ENCODE results near the gene PDCD2L. TPM values are rescaled to one million over a fixed set of nuclear protein-coding genes. Genes with fewer than 3 reads are reported as not detected.

PDCD2L gene
- total and polyA plus RNA-seq, 9 of the 15 experiments (the other 6 are each of a cell fraction or from before 2014, with no cell fraction given): 12.1 to 68.5 (median 56.3) TPM

DNA sequence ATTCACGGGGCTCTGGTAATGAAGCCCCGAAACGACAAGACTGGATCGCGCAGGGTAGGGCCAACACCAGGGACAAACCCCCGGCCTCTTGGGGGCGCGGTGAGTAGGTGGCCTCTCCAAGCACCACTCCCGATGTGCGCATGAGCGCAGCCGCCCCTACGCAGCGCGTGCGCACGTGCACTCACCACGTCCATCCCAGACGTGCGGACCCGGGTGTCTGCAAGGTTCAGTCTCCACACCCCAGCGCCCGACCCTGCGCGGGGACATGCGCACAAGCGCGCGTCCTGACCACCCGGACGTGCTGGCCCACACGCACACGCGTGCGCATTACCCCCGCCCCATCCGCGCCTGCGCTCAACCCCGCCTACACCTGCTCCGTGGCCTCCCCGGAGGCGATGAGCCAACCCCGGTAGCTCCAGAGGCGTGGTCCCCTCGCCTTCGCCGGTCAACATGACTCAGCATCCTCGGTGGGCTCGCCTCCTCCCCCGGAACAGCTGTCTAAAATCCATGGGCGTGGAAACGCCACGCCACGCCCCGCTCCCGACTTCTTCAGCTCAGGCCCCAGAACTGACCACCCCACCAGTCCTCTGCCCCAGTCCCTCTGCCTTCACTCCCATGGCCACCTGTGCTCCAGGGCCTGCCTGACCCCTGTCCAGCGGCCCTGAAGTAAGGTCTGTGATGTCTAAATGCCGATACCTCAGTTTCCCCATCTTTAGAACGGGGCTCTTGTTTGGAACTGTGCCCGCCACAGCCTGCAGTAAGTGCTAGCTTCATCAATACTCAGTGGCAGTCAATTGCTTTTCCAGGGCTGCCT is 44.9 kb upstream of the PDCD2L start (continued):
- no peak for TF ChIP-seq TSC22D4 (tag; IDR thresholded peaks at IDR 0.05)
- 0 out of 2 replicates have a peak, but pooled peaks have one; percentile 4 for TF ChIP-seq KDM2B (CRISPR knock-in tag; IDR thresholded peaks at IDR 0.05)
- no peak for TF ChIP-seq CHD4 (IDR thresholded peaks at IDR 0.05; ENCODE audit: insufficient read depth, insufficient replicate concordance, low read depth, low read length, poor library complexity, severe bottlenecking)
- no peak for TF ChIP-seq ZNF586 (CRISPR knock-in tag; conservative IDR thresholded peaks at IDR 0.05)
- TF ChIP-seq TAF9B (IDR thresholded peaks at IDR 0.05; ENCODE audit: partially characterized antibody): peak; percentile 98
- TF ChIP-seq, protein P1, sequence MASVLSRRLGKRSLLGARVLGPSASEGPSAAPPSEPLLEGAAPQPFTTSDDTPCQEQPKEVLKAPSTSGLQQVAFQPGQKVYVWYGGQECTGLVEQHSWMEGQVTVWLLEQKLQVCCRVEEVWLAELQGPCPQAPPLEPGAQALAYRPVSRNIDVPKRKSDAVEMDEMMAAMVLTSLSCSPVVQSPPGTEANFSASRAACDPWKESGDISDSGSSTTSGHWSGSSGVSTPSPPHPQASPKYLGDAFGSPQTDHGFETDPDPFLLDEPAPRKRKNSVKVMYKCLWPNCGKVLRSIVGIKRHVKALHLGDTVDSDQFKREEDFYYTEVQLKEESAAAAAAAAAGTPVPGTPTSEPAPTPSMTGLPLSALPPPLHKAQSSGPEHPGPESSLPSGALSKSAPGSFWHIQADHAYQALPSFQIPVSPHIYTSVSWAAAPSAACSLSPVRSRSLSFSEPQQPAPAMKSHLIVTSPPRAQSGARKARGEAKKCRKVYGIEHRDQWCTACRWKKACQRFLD (CRISPR knock-in tag; IDR thresholded peaks at IDR 0.05): peak; percentile 71
- TF ChIP-seq, protein P2, sequence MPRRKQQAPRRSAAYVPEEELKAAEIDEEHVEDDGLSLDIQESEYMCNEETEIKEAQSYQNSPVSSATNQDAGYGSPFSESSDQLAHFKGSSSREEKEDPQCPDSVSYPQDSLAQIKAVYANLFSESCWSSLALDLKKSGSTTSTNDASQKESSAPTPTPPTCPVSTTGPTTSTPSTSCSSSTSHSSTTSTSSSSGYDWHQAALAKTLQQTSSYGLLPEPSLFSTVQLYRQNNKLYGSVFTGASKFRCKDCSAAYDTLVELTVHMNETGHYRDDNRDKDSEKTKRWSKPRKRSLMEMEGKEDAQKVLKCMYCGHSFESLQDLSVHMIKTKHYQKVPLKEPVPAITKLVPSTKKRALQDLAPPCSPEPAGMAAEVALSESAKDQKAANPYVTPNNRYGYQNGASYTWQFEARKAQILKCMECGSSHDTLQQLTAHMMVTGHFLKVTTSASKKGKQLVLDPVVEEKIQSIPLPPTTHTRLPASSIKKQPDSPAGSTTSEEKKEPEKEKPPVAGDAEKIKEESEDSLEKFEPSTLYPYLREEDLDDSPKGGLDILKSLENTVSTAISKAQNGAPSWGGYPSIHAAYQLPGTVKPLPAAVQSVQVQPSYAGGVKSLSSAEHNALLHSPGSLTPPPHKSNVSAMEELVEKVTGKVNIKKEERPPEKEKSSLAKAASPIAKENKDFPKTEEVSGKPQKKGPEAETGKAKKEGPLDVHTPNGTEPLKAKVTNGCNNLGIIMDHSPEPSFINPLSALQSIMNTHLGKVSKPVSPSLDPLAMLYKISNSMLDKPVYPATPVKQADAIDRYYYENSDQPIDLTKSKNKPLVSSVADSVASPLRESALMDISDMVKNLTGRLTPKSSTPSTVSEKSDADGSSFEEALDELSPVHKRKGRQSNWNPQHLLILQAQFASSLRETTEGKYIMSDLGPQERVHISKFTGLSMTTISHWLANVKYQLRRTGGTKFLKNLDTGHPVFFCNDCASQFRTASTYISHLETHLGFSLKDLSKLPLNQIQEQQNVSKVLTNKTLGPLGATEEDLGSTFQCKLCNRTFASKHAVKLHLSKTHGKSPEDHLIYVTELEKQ (CRISPR knock-in tag; IDR thresholded peaks at IDR 0.05): no peak
- TF ChIP-seq SMC3 (conservative IDR thresholded peaks at IDR 0.05; ENCODE audit: insufficient read depth, low read depth, low read length): no peak
- TF ChIP-seq, protein P3, sequence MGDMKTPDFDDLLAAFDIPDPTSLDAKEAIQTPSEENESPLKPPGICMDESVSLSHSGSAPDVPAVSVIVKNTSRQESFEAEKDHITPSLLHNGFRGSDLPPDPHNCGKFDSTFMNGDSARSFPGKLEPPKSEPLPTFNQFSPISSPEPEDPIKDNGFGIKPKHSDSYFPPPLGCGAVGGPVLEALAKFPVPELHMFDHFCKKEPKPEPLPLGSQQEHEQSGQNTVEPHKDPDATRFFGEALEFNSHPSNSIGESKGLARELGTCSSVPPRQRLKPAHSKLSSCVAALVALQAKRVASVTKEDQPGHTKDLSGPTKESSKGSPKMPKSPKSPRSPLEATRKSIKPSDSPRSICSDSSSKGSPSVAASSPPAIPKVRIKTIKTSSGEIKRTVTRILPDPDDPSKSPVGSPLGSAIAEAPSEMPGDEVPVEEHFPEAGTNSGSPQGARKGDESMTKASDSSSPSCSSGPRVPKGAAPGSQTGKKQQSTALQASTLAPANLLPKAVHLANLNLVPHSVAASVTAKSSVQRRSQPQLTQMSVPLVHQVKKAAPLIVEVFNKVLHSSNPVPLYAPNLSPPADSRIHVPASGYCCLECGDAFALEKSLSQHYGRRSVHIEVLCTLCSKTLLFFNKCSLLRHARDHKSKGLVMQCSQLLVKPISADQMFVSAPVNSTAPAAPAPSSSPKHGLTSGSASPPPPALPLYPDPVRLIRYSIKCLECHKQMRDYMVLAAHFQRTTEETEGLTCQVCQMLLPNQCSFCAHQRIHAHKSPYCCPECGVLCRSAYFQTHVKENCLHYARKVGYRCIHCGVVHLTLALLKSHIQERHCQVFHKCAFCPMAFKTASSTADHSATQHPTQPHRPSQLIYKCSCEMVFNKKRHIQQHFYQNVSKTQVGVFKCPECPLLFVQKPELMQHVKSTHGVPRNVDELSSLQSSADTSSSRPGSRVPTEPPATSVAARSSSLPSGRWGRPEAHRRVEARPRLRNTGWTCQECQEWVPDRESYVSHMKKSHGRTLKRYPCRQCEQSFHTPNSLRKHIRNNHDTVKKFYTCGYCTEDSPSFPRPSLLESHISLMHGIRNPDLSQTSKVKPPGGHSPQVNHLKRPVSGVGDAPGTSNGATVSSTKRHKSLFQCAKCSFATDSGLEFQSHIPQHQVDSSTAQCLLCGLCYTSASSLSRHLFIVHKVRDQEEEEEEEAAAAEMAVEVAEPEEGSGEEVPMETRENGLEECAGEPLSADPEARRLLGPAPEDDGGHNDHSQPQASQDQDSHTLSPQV (IDR thresholded peaks at IDR 0.05): peak; percentile 67
- no peak for TF ChIP-seq GTF2A2 (tag; IDR thresholded peaks at IDR 0.05)
- no peak for TF ChIP-seq FOXM1 (IDR thresholded peaks at IDR 0.05; ENCODE audit: low read depth)
- TF ChIP-seq FOXM1 (CRISPR knock-in tag; IDR thresholded peaks at IDR 0.05; ENCODE audit: low read depth): no peak
- TF ChIP-seq PTBP1 (IDR thresholded peaks at IDR 0.05; ENCODE audit: low read depth, low read length): no peak
- no peak; the same call in 1 of the 2 replicates for TF ChIP-seq ELF1 (tag; IDR thresholded peaks at IDR 0.05)
- TF ChIP-seq, protein P4, sequence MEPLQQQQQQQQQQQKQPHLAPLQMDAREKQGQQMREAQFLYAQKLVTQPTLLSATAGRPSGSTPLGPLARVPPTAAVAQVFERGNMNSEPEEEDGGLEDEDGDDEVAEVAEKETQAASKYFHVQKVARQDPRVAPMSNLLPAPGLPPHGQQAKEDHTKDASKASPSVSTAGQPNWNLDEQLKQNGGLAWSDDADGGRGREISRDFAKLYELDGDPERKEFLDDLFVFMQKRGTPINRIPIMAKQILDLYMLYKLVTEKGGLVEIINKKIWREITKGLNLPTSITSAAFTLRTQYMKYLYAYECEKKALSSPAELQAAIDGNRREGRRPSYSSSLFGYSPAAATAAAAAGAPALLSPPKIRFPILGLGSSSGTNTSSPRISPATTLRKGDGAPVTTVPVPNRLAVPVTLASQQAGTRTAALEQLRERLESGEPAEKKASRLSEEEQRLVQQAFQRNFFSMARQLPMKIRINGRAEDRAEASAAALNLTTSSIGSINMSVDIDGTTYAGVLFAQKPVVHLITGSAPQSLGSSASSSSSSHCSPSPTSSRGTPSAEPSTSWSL (CRISPR knock-in tag; IDR thresholded peaks at IDR 0.05; ENCODE audit: borderline replicate concordance): no peak

Data from K562 (cell line).